Glutamatergic neuron (in vitro differentiated cells): ENCODE results near the gene GPT2. TPM values are rescaled to one million over a fixed set of nuclear protein-coding genes. Genes with fewer than 3 reads are reported as not detected.

ENCODE experiments used
- DNase-seq: peaks from one replicate; pipeline ENCODE4 v3.0.0; 2022
- H3K27ac Mint-ChIP-seq: one replicate; pipeline ENCODE4 v1.8.0; 2020; ENCODE audit warnings: mild to moderate bottlenecking, mixed read lengths, inconsistent platforms; ENCODE audit not compliant: unreplicated experiment
- H3K27me3 Mint-ChIP-seq: one replicate; pipeline ENCODE4 v1.8.0; 2020; ENCODE audit warnings: mild to moderate bottlenecking, moderate library complexity, mixed read lengths, inconsistent platforms; ENCODE audit not compliant: unreplicated experiment
- H3K36me3 Mint-ChIP-seq: one replicate; pipeline ENCODE4 v1.8.0; 2020; ENCODE audit warnings: mild to moderate bottlenecking, mixed read lengths, inconsistent platforms; ENCODE audit not compliant: unreplicated experiment
- H3K4me1 Mint-ChIP-seq: one replicate; pipeline ENCODE4 v1.8.0; 2020; ENCODE audit warnings: mild to moderate bottlenecking, low read depth, mixed read lengths, inconsistent platforms; ENCODE audit not compliant: unreplicated experiment
- H3K4me3 Mint-ChIP-seq: one replicate; pipeline ENCODE4 v1.8.0; 2020; ENCODE audit warnings: mild to moderate bottlenecking, mixed read lengths, inconsistent platforms; ENCODE audit not compliant: unreplicated experiment
- H3K9me3 Mint-ChIP-seq: one replicate; pipeline ENCODE4 v1.8.0; 2020; ENCODE audit warnings: mild to moderate bottlenecking, moderate library complexity, mixed read lengths, inconsistent platforms; ENCODE audit not compliant: unreplicated experiment
- total RNA-seq: library from RNA; stranded (reverse); fragmentation: NEBNext Ultra II Directional; extraction: Animal tissue kit (Norgen Biotek cat#: 25700); gene quantifications from one replicate; pipeline ENCODE4 v1.2.1, GENCODE V29; 2021; ENCODE audit not compliant: unreplicated experiment
- TF ChIP-seq, protein P1 (sequence below): fragments of 200-600 bp; sonication (generic); IDR thresholded peaks from one replicate; pipeline ENCODE4 v1.5.0; 2021; ENCODE audit not compliant: partially characterized antibody, unreplicated experiment

Gene GPT2
- total RNA-seq, 1 donor from 2014 or later, result 70.7 TPM

GRCh38 chr16:46887524-46887854, 3.3 kb downstream of the GPT2 start:
- H3K4me3 Mint-ChIP-seq, result peak overlapping the region; percentile 65
- H3K36me3 Mint-ChIP-seq, result no peaks in the 10 kb centered on the region
- H3K27ac Mint-ChIP-seq, result no peak overlapping the region
- TF ChIP-seq, protein P1, sequence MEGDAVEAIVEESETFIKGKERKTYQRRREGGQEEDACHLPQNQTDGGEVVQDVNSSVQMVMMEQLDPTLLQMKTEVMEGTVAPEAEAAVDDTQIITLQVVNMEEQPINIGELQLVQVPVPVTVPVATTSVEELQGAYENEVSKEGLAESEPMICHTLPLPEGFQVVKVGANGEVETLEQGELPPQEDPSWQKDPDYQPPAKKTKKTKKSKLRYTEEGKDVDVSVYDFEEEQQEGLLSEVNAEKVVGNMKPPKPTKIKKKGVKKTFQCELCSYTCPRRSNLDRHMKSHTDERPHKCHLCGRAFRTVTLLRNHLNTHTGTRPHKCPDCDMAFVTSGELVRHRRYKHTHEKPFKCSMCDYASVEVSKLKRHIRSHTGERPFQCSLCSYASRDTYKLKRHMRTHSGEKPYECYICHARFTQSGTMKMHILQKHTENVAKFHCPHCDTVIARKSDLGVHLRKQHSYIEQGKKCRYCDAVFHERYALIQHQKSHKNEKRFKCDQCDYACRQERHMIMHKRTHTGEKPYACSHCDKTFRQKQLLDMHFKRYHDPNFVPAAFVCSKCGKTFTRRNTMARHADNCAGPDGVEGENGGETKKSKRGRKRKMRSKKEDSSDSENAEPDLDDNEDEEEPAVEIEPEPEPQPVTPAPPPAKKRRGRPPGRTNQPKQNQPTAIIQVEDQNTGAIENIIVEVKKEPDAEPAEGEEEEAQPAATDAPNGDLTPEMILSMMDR, result no peak
- peaks cover 10% of the 10 kb centered on the region for H3K9me3 Mint-ChIP-seq
- peaks cover 12% of the 10 kb centered on the region for H3K27me3 Mint-ChIP-seq
- H3K4me1 Mint-ChIP-seq, result peaks cover 30% of the 10 kb centered on the region
- no peak for DNase-seq

DNA sequence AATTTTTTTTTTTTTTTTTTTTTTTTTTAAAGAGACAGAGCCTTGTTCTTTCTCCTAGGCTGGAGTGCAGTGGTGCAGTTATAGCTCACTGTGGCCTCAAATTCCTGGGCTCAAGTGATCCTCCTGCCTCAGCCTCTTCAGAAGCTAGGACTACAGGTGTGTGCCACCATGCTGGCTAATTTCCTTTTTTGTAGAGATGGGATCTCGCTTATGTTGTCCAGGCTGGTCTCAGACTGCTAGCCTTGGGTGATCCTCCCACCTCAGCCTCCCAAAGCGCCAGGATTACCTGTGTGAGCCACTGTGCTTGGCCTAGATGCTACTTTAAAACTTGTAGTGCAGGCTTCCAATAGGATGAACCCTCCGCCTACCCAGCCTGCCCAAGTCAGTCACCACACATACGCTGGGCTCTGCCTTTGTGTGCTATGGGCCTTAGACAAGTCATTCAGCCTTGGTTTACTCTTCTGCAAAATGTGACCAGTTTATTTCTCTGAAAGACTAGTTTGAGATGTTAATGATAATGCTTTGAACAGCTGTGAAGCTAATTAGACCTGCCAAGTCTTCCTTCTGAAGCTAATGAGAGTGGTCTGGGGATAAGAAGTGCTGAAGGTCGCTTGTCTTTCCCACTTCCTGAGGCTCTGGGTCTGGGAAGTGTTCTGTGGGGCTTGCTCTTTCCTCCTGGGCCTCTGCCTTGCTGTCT, 5.2 kb downstream of the GPT2 start:
- Mint-ChIP-seq H3K4me3 (no peak overlapping the region), H3K9me3 (no peaks in the 10 kb centered on the region), H3K4me1 (peaks cover 26% of the 10 kb centered on the region), H3K27ac (no peak overlapping the region), H3K27me3 (peaks cover 5% of the 10 kb centered on the region), H3K36me3 (no peaks in the 10 kb centered on the region)
- DNase-seq, result no peak
- TF ChIP-seq, protein P1, result no peak

- Mint-ChIP-seq H3K36me3 (no peaks in the 10 kb centered on the region), H3K4me3 (no peak overlapping the region), H3K9me3 (no peaks in the 10 kb centered on the region), H3K27ac (no peak overlapping the region), H3K27me3 (peaks cover 5% of the 10 kb centered on the region), H3K4me1 (peaks cover 26% of the 10 kb centered on the region)
- no peak for DNase-seq
- TF ChIP-seq, protein P1, result no peak
These were observed 5.8 kb downstream of the GPT2 start for GRCh38 chr16:46889942-46890300.

GRCh38 chr16:46891910-46892309, 7.7 kb downstream of the GPT2 start:
- no peak overlapping the region for H3K27ac Mint-ChIP-seq
- TF ChIP-seq, protein P1, result no peak
- H3K9me3 Mint-ChIP-seq, result no peaks in the 10 kb centered on the region
- no peaks in the 10 kb centered on the region for H3K27me3 Mint-ChIP-seq
- H3K36me3 Mint-ChIP-seq, result no peaks in the 10 kb centered on the region
- no peak overlapping the region for H3K4me3 Mint-ChIP-seq
- H3K4me1 Mint-ChIP-seq, result peaks cover 24% of the 10 kb centered on the region
- no peak for DNase-seq

- Mint-ChIP-seq H3K4me3 (no peak overlapping the region), H3K27ac (no peak overlapping the region), H3K9me3 (no peaks in the 10 kb centered on the region), H3K36me3 (no peaks in the 10 kb centered on the region), H3K27me3 (no peaks in the 10 kb centered on the region), H3K4me1 (peaks cover 14% of the 10 kb centered on the region)
- no peak for DNase-seq
- TF ChIP-seq, protein P1, result no peak
These were observed 10.0 kb downstream of the GPT2 start for GRCh38 chr16:46894036-46894672.
